A549 (cell line): Measurements from ENCODE around the gene KLHDC1.
A peak's percentile ranks its signal among the peaks of the same experiment; 100 is the strongest.

Experiments
- CTCF ChIP-seq: fragments of >200 bp; sonication (Bioruptor Twin); formaldehyde crosslinking; IDR thresholded peaks from 3 replicates; pipeline ENCODE4 v1.5.1; 2016
- HDAC2 ChIP-seq: fragments of 200-600 bp; sonication (generic); IDR thresholded peaks from 2 replicates; pipeline ENCODE4 v1.6.1; 2016
- PHF8 ChIP-seq: fragments of 200-600 bp; sonication (generic); IDR thresholded peaks from 2 replicates; pipeline ENCODE4 v1.6.1; 2016; ENCODE audit warnings: low read depth, mild to moderate bottlenecking, antibody characterized with exemption, moderate library complexity, borderline replicate concordance
- SREBF2 ChIP-seq: fragments of 450-650 bp; IDR thresholded peaks from 2 replicates; pipeline ENCODE4 v1.6.1; 2014; ENCODE audit warnings: mild to moderate bottlenecking, moderate library complexity

- TF ChIP-seq CTCF (no peak), HDAC2 (no peak), SREBF2 (no peak), PHF8 (peak; percentile 79; the same call in 1 of the 2 replicates)
Observed at GRCh38 chr14:49692811-49693734, at the start of gene KLHDC1.
